Parathyroid adenoma (tissue), 2 donors: ENCODE data around the gene EXOC3L2.

Experiments
- H2AFZ ChIP-seq: fragments of 300-600 bp; sonication (generic); one replicate; pipeline ENCODE4 v1.7.0; 2017; ENCODE audit warnings: antibody characterized with exemption, mild to moderate bottlenecking
- H3K27ac ChIP-seq: fragments of 300-600 bp; sonication (generic); one replicate; pipeline ENCODE4 v1.7.0; 2017
- H3K27me3 ChIP-seq: fragments of 300-600 bp; sonication (generic); one replicate; pipeline ENCODE4 v1.7.0; 2017; ENCODE audit warnings: low read length; ENCODE audit not compliant: control insufficient read depth, insufficient read depth
- H3K36me3 ChIP-seq: fragments of 300-600 bp; sonication (generic); one replicate; pipeline ENCODE4 v1.7.0; 2017; ENCODE audit warnings: low read length; ENCODE audit not compliant: control insufficient read depth, insufficient read depth
- H3K4me1 ChIP-seq: fragments of 300-600 bp; sonication (generic); one replicate; pipeline ENCODE4 v1.7.0; 2017; ENCODE audit warnings: control low read depth
- H3K4me2 ChIP-seq: fragments of 300-600 bp; sonication (generic); one replicate; pipeline ENCODE4 v1.7.0; 2017; ENCODE audit warnings: low read length
- H3K4me3 ChIP-seq: fragments of 300-600 bp; sonication (generic); one replicate; pipeline ENCODE4 v1.7.0; 2017; ENCODE audit warnings: low read depth, low read length
- H3K79me2 ChIP-seq: fragments of 300-600 bp; sonication (generic); one replicate; pipeline ENCODE4 v1.7.0; 2017; ENCODE audit warnings: control low read depth
- H3K9ac ChIP-seq: fragments of 300-600 bp; sonication (generic); one replicate; pipeline ENCODE4 v1.7.0; 2017; ENCODE audit warnings: mild to moderate bottlenecking
- H3K9me3 ChIP-seq: fragments of 300-600 bp; sonication (generic); one replicate; pipeline ENCODE4 v1.7.0; 2017; ENCODE audit warnings: low read length; ENCODE audit not compliant: control insufficient read depth
- TF ChIP-seq, protein P1 (sequence below): fragments of 300-600 bp; sonication (generic); IDR thresholded peaks from one replicate; pipeline ENCODE4 v1.7.0; 2017; ENCODE audit warnings: antibody characterized with exemption, mild to moderate bottlenecking
- donor health status: primary hyperparathyroidism.

Gene EXOC3L2

DNA sequence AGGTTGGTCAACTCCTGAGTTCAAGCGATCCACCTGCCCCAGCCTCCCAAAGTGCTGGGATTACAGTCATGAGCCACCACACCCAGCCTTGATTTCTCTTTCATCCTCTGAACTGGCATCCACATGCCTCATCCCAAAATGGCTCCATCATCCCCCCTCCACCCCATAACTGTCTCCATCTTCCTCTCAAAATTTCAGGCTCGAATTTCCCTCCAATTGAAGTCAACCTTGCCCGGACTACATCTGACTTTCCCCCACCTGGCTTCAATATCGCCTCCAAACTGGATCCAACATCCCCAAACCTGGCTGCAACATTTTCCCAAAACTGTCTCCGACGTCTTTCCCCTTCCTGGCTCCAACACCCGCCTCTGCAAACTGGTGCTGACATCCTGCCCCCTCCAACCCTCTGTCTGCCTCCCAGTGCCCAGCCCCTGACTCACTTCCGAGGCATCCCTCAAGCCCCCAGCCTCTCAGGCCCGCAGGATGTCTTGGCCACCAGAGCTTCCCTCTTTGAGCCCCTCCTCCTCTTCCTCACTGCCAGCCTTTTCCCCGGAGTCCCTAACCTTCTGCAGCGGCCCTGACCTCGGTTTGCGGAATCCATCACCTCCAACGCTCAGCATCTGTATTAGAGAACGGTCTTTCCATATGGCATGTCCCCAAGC, 943 bp downstream of the EXOC3L2 start:
- no peaks in the 10 kb centered on the region for H3K79me2 ChIP-seq
- H2AFZ ChIP-seq: no peak overlapping the region
- H3K36me3 ChIP-seq: no peaks in the 10 kb centered on the region
- no peaks in the 10 kb centered on the region for H3K27me3 ChIP-seq
- no peak overlapping the region for H3K9ac ChIP-seq
- no peaks in the 10 kb centered on the region for H3K9me3 ChIP-seq
- TF ChIP-seq, protein P1, sequence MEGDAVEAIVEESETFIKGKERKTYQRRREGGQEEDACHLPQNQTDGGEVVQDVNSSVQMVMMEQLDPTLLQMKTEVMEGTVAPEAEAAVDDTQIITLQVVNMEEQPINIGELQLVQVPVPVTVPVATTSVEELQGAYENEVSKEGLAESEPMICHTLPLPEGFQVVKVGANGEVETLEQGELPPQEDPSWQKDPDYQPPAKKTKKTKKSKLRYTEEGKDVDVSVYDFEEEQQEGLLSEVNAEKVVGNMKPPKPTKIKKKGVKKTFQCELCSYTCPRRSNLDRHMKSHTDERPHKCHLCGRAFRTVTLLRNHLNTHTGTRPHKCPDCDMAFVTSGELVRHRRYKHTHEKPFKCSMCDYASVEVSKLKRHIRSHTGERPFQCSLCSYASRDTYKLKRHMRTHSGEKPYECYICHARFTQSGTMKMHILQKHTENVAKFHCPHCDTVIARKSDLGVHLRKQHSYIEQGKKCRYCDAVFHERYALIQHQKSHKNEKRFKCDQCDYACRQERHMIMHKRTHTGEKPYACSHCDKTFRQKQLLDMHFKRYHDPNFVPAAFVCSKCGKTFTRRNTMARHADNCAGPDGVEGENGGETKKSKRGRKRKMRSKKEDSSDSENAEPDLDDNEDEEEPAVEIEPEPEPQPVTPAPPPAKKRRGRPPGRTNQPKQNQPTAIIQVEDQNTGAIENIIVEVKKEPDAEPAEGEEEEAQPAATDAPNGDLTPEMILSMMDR: no peak
- H3K27ac ChIP-seq: no peak overlapping the region
- H3K4me1 ChIP-seq: no peaks in the 10 kb centered on the region
- H3K4me3 ChIP-seq: peak overlapping the region; percentile 27
- H3K4me2 ChIP-seq: no peak overlapping the region

DNA sequence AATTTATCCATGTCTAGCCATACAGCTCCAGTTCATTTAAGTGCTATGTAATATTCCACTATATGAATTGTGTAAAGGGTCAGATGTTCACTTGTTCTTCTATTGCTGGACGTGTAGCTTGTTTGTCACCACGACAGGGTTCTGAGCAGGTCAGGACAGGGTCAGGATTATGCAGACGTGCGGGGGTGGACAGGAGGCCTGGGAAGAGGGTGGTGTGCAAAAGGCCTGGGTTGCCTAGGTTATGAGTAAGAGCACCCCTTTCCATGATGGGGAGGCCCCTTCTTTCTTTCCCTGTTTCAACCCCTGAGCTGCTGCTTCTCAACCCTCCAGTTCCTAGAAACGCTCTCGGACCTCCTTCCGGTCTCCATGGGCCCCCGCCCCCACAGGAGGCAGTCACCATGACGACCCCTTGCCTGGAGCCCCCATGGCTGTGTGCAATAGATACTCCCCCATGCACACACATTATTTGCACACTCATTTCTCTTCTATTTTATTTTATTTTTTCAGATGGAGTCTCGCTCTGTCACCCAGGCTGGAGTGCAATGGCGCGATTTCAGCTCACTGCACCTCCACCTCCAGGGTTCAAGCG, 2.0 kb downstream of the EXOC3L2 start:
- H3K9me3 ChIP-seq: no peaks in the 10 kb centered on the region
- peak overlapping the region; percentile 5 for H3K4me3 ChIP-seq
- H3K36me3 ChIP-seq: no peaks in the 10 kb centered on the region
- no peaks in the 10 kb centered on the region for H3K79me2 ChIP-seq
- no peaks in the 10 kb centered on the region for H3K27me3 ChIP-seq
- no peak overlapping the region for H3K27ac ChIP-seq
- no peak overlapping the region for H2AFZ ChIP-seq
- no peaks in the 10 kb centered on the region for H3K4me1 ChIP-seq
- no peak overlapping the region for H3K4me2 ChIP-seq
- no peak overlapping the region for H3K9ac ChIP-seq
- TF ChIP-seq, protein P1: no peak

DNA sequence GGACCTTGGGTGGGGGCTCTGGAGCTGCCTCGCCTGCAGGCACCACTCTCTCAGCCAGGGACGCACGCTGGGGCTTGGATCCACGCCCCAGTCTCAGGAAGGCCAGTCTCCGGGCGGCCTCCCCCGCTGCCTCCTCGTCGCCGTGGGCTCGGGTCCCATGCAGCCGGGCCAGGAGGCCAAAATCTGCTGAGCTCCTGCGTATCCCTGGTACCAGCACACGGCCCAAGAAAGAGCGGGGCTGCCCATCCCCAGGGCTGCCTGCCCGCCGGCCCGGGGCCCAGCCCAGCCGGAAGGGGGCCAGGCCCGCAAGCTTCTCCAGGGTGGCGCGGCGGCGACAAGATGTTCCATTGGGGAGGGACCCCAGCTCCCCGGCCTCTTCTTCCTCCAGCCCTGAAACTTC, 6.7 kb downstream of the EXOC3L2 start:
- TF ChIP-seq, protein P1: no peak
- Histone ChIP-seq H3K79me2 (no peaks in the 10 kb centered on the region), H2AFZ (no peak overlapping the region), H3K9me3 (no peaks in the 10 kb centered on the region), H3K9ac (no peak overlapping the region), H3K4me2 (no peak overlapping the region), H3K4me1 (no peaks in the 10 kb centered on the region), H3K4me3 (no peak overlapping the region), H3K36me3 (no peaks in the 10 kb centered on the region), H3K27me3 (no peaks in the 10 kb centered on the region), H3K27ac (no peak overlapping the region)

DNA sequence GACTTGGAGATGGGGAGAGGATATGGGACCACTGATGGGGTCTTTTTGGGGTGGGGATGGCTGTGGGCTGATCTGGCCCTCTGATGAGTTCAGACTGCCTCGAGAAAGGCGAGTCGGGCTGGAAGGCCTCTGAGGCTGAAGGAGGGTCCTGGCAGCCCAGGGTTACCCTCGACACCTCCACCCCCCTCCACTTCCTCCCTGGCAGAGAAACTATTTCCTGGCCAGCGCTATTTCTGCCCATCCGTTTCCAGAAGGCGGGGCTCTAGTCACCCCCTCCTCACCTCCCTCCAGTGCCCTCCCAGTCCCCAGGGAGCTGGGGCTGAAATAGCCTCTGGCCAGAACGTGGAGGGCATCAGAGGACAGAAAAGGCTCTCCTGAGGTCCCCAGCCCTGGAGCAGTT, 9.7 kb downstream of the EXOC3L2 start:
- Histone ChIP-seq H3K27me3 (no peaks in the 10 kb centered on the region), H3K36me3 (no peaks in the 10 kb centered on the region), H3K4me2 (no peak overlapping the region), H3K9ac (no peak overlapping the region), H3K4me1 (no peaks in the 10 kb centered on the region), H3K79me2 (no peaks in the 10 kb centered on the region), H2AFZ (no peak overlapping the region), H3K4me3 (no peak overlapping the region), H3K27ac (no peak overlapping the region), H3K9me3 (no peaks in the 10 kb centered on the region)
- TF ChIP-seq, protein P1: no peak
